Measurements from ENCODE around the gene MOB2. TPM values are rescaled to one million over a fixed set of nuclear protein-coding genes. Genes with fewer than 3 reads are reported as not detected.
"Not testable (repeated sequence)": the region's sequence is repeated elsewhere in the genome, so short reads cannot be mapped to it uniquely, and the experiment has no call there.

Gene MOB2
- total and polyA plus RNA-seq, 2 donors from 2014 or later, result 50.7 to 51.7 TPM

- H3K9ac ChIP-seq (ENCODE audit: low read length in 3 of 3), result peak overlapping the region in 1 of 3 donors; percentile 65
- H3K4me1 ChIP-seq (ENCODE audit: control insufficient read depth in 2 of 3, insufficient read depth in 2 of 3, low read depth in 1 of 3, low read length in 3 of 3), result peaks cover 0 to 22% (median 0%) of the 10 kb centered on the region in 3 donors
- H3K27ac ChIP-seq (ENCODE audit: low read depth in 2 of 2, low read length in 2 of 2), result no peak overlapping the region
- H3K27me3 ChIP-seq (ENCODE audit: control insufficient read depth, insufficient read depth, low read length), result no peaks in the 10 kb centered on the region
- intact Hi-C loops (cut with DNase I), result loop anchor here (5.0 kb wide), 1 partner anchor 313 kb away; no protein-coding TSS in a partner anchor
- DNase-seq (peak; percentile 75 to 91 (median 85)), FAIRE-seq (no peak)
- TF ChIP-seq CTCF (IDR thresholded peaks at IDR 0.05; ENCODE audit: borderline replicate concordance, extremely low read depth, insufficient read depth), result peak; percentile 88
- H3K36me3 ChIP-seq (ENCODE audit: control insufficient read depth in 2 of 3, insufficient read depth in 3 of 3, low read length in 3 of 3), result no peaks in the 10 kb centered on the region
- no peak overlapping the region for H3K4me3 ChIP-seq (ENCODE audit: low read length in 3 of 3)
- no peaks in the 10 kb centered on the region for H3K9me3 ChIP-seq (ENCODE audit: control insufficient read depth in 2 of 3, insufficient read depth in 1 of 3, low read length in 3 of 3)
Observed at GRCh38 chr11:1515082-1516060, 28.8 kb upstream of the MOB2 start.

DNA sequence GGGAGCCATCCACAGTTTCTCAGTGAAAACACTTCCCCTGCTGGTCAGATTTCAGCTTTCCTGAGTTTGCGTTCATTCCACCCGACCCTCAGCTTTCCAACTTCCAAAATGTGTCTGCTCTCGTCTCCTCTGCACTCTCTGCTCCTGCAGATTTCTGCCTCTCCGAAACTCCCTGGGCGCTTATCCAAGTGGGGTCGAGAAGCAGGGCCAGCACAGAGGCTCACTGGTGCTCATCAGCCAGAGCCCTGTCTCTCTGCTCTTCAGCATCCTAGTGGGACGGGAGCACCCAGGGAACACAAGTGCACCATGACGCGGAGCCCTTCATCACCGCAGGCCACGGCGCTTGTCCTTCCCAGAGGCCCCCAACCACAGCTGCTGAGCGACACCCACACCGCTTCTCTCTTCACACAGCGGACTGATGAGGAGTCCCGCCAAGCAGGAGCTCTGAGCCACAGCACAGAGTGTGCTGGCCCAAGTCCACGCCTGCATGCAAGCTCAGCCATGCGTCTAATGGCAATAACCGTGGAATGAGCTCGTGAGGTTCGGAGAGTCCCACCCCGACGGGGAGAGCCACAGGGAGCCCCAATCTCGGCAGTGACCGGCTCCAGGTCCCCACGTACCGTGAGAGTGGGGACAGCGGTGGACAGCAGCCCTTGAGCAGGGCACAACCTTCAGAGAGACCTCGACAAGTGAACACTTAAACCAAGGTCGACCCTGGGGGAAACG lies 27.9 kb upstream of the MOB2 start:
- TF ChIP-seq CTCF (IDR thresholded peaks at IDR 0.05; ENCODE audit: borderline replicate concordance, extremely low read depth, insufficient read depth), result no peak
- H3K9me3 ChIP-seq (ENCODE audit: control insufficient read depth in 2 of 3, insufficient read depth in 1 of 3, low read length in 3 of 3), result no peaks in the 10 kb centered on the region
- no peaks in the 10 kb centered on the region for H3K27me3 ChIP-seq (ENCODE audit: control insufficient read depth, insufficient read depth, low read length)
- H3K4me1 ChIP-seq (ENCODE audit: control insufficient read depth in 2 of 3, insufficient read depth in 2 of 3, low read depth in 1 of 3, low read length in 3 of 3), result peaks cover 0 to 22% (median 0%) of the 10 kb centered on the region in 3 donors
- no peak overlapping the region for H3K27ac ChIP-seq (ENCODE audit: low read depth in 2 of 2, low read length in 2 of 2)
- H3K36me3 ChIP-seq (ENCODE audit: control insufficient read depth in 2 of 3, insufficient read depth in 3 of 3, low read length in 3 of 3), result no peaks in the 10 kb centered on the region
- no peak for FAIRE-seq
- DNase-seq, result peak in 2 of 5 donors; percentile 37 to 75
- no peak overlapping the region for H3K4me3 ChIP-seq (ENCODE audit: low read length in 3 of 3)
- intact Hi-C loops (cut with DNase I), result loop anchor here (5.0 kb wide), 1 partner anchor 312 kb away; no protein-coding TSS in a partner anchor
- H3K9ac ChIP-seq (ENCODE audit: low read length in 3 of 3), result no peak overlapping the region

- no peak overlapping the region for H3K27ac ChIP-seq (ENCODE audit: low read depth in 2 of 2, low read length in 2 of 2)
- no peaks in the 10 kb centered on the region for H3K27me3 ChIP-seq (ENCODE audit: control insufficient read depth, insufficient read depth, low read length)
- FAIRE-seq (no peak), DNase-seq (peak in 1 of 5 donors; percentile 44)
- no peak overlapping the region for H3K4me3 ChIP-seq (ENCODE audit: low read length in 3 of 3)
- intact Hi-C loops (cut with DNase I), result no loop called here
- no peaks in the 10 kb centered on the region for H3K36me3 ChIP-seq (ENCODE audit: control insufficient read depth in 2 of 3, insufficient read depth in 3 of 3, low read length in 3 of 3)
- H3K9me3 ChIP-seq (ENCODE audit: control insufficient read depth in 2 of 3, insufficient read depth in 1 of 3, low read length in 3 of 3), result no peaks in the 10 kb centered on the region
- TF ChIP-seq CTCF (IDR thresholded peaks at IDR 0.05; ENCODE audit: borderline replicate concordance, extremely low read depth, insufficient read depth), result no peak
- peaks cover 0 to 22% (median 0%) of the 10 kb centered on the region in 3 donors for H3K4me1 ChIP-seq (ENCODE audit: control insufficient read depth in 2 of 3, insufficient read depth in 2 of 3, low read depth in 1 of 3, low read length in 3 of 3)
- H3K9ac ChIP-seq (ENCODE audit: low read length in 3 of 3), result no peak overlapping the region
Observed at GRCh38 chr11:1513326-1514296, 27.0 kb upstream of the MOB2 start.

GRCh38 chr11:1512531-1513258 lies 26.1 kb upstream of the MOB2 start:
- H3K9ac ChIP-seq (ENCODE audit: low read length in 3 of 3); H3K9me3 ChIP-seq (ENCODE audit: control insufficient read depth in 2 of 3, insufficient read depth in 1 of 3, low read length in 3 of 3); FAIRE-seq; H3K36me3 ChIP-seq (ENCODE audit: control insufficient read depth in 2 of 3, insufficient read depth in 3 of 3, low read length in 3 of 3); H3K27ac ChIP-seq (ENCODE audit: low read depth in 2 of 2, low read length in 2 of 2); H3K27me3 ChIP-seq (ENCODE audit: control insufficient read depth, insufficient read depth, low read length); intact Hi-C loops (cut with DNase I); H3K4me3 ChIP-seq (ENCODE audit: low read length in 3 of 3): not testable (repeated sequence)
- DNase-seq, result peak in 2 of 5 donors; percentile 18 to 33
- peaks cover 0 to 23% (median 0%) of the 10 kb centered on the region in 3 donors for H3K4me1 ChIP-seq (ENCODE audit: control insufficient read depth in 2 of 3, insufficient read depth in 2 of 3, low read depth in 1 of 3, low read length in 3 of 3)

Data from kidney (tissue), 14 donors.